ENCODE measurements around the gene CACTIN.

DNA sequence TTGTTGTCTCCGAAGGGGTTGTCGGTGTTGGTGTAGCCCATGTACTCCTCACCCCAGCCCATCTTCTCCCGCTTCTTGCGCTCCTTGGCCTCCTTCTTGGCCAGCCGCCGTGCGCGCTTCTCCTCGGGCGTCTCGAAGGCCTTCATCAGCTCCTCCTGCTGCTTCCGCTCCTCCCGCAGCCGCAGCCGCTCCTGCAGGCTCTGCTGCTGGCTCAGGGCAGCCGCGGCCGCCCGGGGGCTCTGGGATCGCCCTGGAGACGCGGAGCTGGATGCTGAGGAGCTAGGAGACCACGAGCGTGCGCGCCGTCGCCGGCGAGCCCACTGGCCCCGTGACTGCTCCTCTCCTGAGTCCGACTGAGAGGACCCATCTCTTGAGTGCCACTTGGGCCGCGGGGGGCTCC lies 2.9 kb downstream of the CACTIN start:
- TF ChIP-seq YY1 (IDR thresholded peaks at IDR 0.05; ENCODE audit: insufficient read depth, insufficient read length): no peak
- no peak for TF ChIP-seq SUZ12 (IDR thresholded peaks at IDR 0.05; ENCODE audit: extremely low read depth, insufficient read depth, insufficient read length)
